H9 (cell line): ENCODE data around the gene LAMC2. TPM values are rescaled to one million over a fixed set of nuclear protein-coding genes. Genes with fewer than 3 reads are reported as not detected.

ENCODE experiments used
- DNase-seq: peaks from one replicate; pipeline ENCODE4 v3.0.0-alpha.2; 2017
- H2AFZ ChIP-seq: one replicate; pipeline ENCODE4 v1.6.1; 2013; ENCODE audit warnings: mild to moderate bottlenecking, low read length, control low read depth, moderate library complexity
- H2AK5ac ChIP-seq: 2 replicates; pipeline ENCODE4 v1.6.1; 2013; ENCODE audit warnings: low read length, control low read depth, mixed read lengths; ENCODE audit not compliant: insufficient read length
- H2BK120ac ChIP-seq: one replicate; pipeline ENCODE4 v1.6.1; 2013; ENCODE audit warnings: low read depth, mild to moderate bottlenecking, low read length, control low read depth, inconsistent platforms; ENCODE audit not compliant: poor library complexity, severe bottlenecking
- H2BK12ac ChIP-seq: 2 replicates; pipeline ENCODE4 v1.6.1; 2013; ENCODE audit warnings: low read length, control low read depth, mixed read lengths, low read depth; ENCODE audit not compliant: insufficient read length
- H2BK15ac ChIP-seq: 2 replicates; pipeline ENCODE4 v1.6.1; 2013; ENCODE audit warnings: low read depth, low read length, control low read depth
- H2BK20ac ChIP-seq: one replicate; pipeline ENCODE4 v1.6.1; 2013; ENCODE audit warnings: low read depth, mild to moderate bottlenecking, low read length, control low read depth, inconsistent platforms; ENCODE audit not compliant: poor library complexity, severe bottlenecking
- H2BK5ac ChIP-seq: 2 replicates; pipeline ENCODE4 v1.6.1; 2013; ENCODE audit warnings: low read length, control low read depth, mixed read lengths; ENCODE audit not compliant: insufficient read length
- H3K14ac ChIP-seq: 2 replicates; pipeline ENCODE4 v1.6.1; 2013; ENCODE audit warnings: low read length, control low read depth; ENCODE audit not compliant: insufficient read depth
- H3K18ac ChIP-seq: 2 replicates; pipeline ENCODE4 v1.6.1; 2013; ENCODE audit warnings: low read depth, mild to moderate bottlenecking, mixed read lengths, low read length, control low read depth; ENCODE audit not compliant: insufficient read length
- H3K23ac ChIP-seq: 2 replicates; pipeline ENCODE4 v1.6.1; 2013; ENCODE audit warnings: low read length, control low read depth, mixed read lengths, low read depth; ENCODE audit not compliant: insufficient read length
- H3K23me2 ChIP-seq: 2 replicates; pipeline ENCODE4 v1.6.1; 2013; ENCODE audit warnings: low read depth, mild to moderate bottlenecking, mixed read lengths, low read length, control low read depth; ENCODE audit not compliant: insufficient read length, poor library complexity, severe bottlenecking
- H3K27ac ChIP-seq: 2 replicates; pipeline ENCODE4 v1.5.1; 2013; ENCODE audit warnings: low read length, control low read depth, mixed read lengths, low read depth; ENCODE audit not compliant: insufficient read length
- H3K27me3 ChIP-seq: 2 replicates; pipeline ENCODE4 v1.6.1; 2013; ENCODE audit warnings: low read length, control low read depth, inconsistent platforms; ENCODE audit not compliant: insufficient read depth
- H3K4ac ChIP-seq: 2 replicates; pipeline ENCODE4 v1.6.1; 2013; ENCODE audit warnings: low read depth, mild to moderate bottlenecking, control low read depth, inconsistent platforms, low read length, moderate library complexity
- H3K4me1 ChIP-seq: 2 replicates; pipeline ENCODE4 v1.6.1; 2013; ENCODE audit warnings: low read length, control low read depth, inconsistent platforms; ENCODE audit not compliant: insufficient read depth
- H3K4me2 ChIP-seq: 2 replicates; pipeline ENCODE4 v1.6.1; 2013; ENCODE audit warnings: low read length, control low read depth, mixed read lengths; ENCODE audit not compliant: insufficient read length, insufficient read depth
- H3K56ac ChIP-seq: 2 replicates; pipeline ENCODE4 v1.6.1; 2013; ENCODE audit warnings: low read depth, mild to moderate bottlenecking, mixed read lengths, low read length, control low read depth; ENCODE audit not compliant: insufficient read length
- H3K79me1 ChIP-seq: 2 replicates; pipeline ENCODE4 v1.6.1; 2013; ENCODE audit warnings: low read depth, mild to moderate bottlenecking, moderate library complexity, low read length, control low read depth, inconsistent platforms; ENCODE audit not compliant: insufficient read depth, poor library complexity, severe bottlenecking
- H3K79me2 ChIP-seq: 2 replicates; pipeline ENCODE4 v1.6.1; 2013; ENCODE audit warnings: low read length, control low read depth, inconsistent platforms; ENCODE audit not compliant: insufficient read depth
- H3K9ac ChIP-seq: 2 replicates; pipeline ENCODE4 v1.6.1; 2013; ENCODE audit warnings: low read length, control low read depth, mixed read lengths; ENCODE audit not compliant: insufficient read length; ENCODE audit errors: extremely low read depth
- H3K9me3 ChIP-seq: one replicate; pipeline ENCODE4 v1.6.1; 2013; ENCODE audit warnings: low read depth, low read length, inconsistent platforms; ENCODE audit not compliant: control insufficient read depth
- H3T11ph ChIP-seq: one replicate; pipeline ENCODE4 v1.6.1; 2013; ENCODE audit warnings: mild to moderate bottlenecking, low read length, control low read depth, inconsistent platforms
- H4K20me1 ChIP-seq: one replicate; pipeline ENCODE4 v1.6.1; 2013; ENCODE audit not compliant: control insufficient read depth, insufficient read length, insufficient read depth
- H4K5ac ChIP-seq: 2 replicates; pipeline ENCODE4 v1.6.1; 2013; ENCODE audit warnings: low read depth, mild to moderate bottlenecking, mixed read lengths, low read length, control low read depth; ENCODE audit not compliant: insufficient read length
- H4K8ac ChIP-seq: replicated peaks from 2 replicates; pipeline ENCODE4 v1.6.1; 2013; ENCODE audit warnings: low read length, control low read depth, mixed read lengths, low read depth; ENCODE audit not compliant: insufficient read length
- H4K91ac ChIP-seq: 2 replicates; pipeline ENCODE4 v1.6.1; 2013; ENCODE audit warnings: low read depth, mild to moderate bottlenecking, moderate library complexity, mixed read lengths, low read length, control low read depth; ENCODE audit not compliant: insufficient read length
- H3K27ac Mint-ChIP-seq, 3 experiments: 2 replicates in 2 of 3; 3 replicates in 1 of 3; pipeline ENCODE4 v1.8.0; 2020 to 2021; ENCODE audit warnings: mixed read lengths in 3 of 3, mild to moderate bottlenecking in 1 of 3, moderate library complexity in 1 of 3
- H3K27me3 Mint-ChIP-seq: 2 replicates; pipeline ENCODE4 v1.8.0; 2021; ENCODE audit warnings: low read depth, mild to moderate bottlenecking, moderate library complexity, mixed read lengths
- H3K36me3 Mint-ChIP-seq, 3 experiments: 2 replicates in 2 of 3; 3 replicates in 1 of 3; pipeline ENCODE4 v1.8.0; 2020 to 2021; ENCODE audit warnings: low read depth in 3 of 3, mixed read lengths in 3 of 3; ENCODE audit not compliant: insufficient read depth in 1 of 3
- H3K4me1 Mint-ChIP-seq, 2 experiments: 2 replicates each; pipeline ENCODE4 v1.8.0; 2020; ENCODE audit warnings: mixed read lengths in 2 of 2
- H3K4me3 Mint-ChIP-seq, 2 experiments: 2 replicates in 1 of 2; 3 replicates in 1 of 2; pipeline ENCODE4 v1.8.0; 2020 to 2021; ENCODE audit warnings: mild to moderate bottlenecking in 2 of 2, mixed read lengths in 2 of 2, moderate library complexity in 1 of 2
- H3K9me3 Mint-ChIP-seq, 2 experiments: 2 replicates in 1 of 2; 3 replicates in 1 of 2; pipeline ENCODE4 v1.8.0; 2020; ENCODE audit warnings: mild to moderate bottlenecking in 2 of 2, mixed read lengths in 2 of 2, moderate library complexity in 1 of 2
- WGBS: extraction: QIAGEN DNeasy Blood & Tissue Kit; methylation state at CpG from one replicate; pipeline ENCODE4 v1.1.7; 2013; ENCODE audit warnings: missing lambda C conversion rate, low lambda C conversion rate, mixed read lengths; ENCODE audit not compliant: insufficient read length; ENCODE audit errors: extremely low coverage; 5-methylcytosine and 5-hydroxymethylcytosine counted together
- total RNA-seq: library from RNA; stranded (reverse); gene quantifications from 2 replicates; pipeline ENCODE4 v1.2.1, GENCODE V29; 2021
- TF ChIP-seq, protein P1 (sequence below): fragments of 200-600 bp; sonication (generic); conservative IDR thresholded peaks from 3 replicates; pipeline ENCODE4 v1.8.0; 2021; ENCODE audit warnings: antibody characterized with exemption, mild to moderate bottlenecking

The LAMC2 gene
- total RNA-seq, 1 experiment from 2014 or later, result 7.4 TPM

DNA sequence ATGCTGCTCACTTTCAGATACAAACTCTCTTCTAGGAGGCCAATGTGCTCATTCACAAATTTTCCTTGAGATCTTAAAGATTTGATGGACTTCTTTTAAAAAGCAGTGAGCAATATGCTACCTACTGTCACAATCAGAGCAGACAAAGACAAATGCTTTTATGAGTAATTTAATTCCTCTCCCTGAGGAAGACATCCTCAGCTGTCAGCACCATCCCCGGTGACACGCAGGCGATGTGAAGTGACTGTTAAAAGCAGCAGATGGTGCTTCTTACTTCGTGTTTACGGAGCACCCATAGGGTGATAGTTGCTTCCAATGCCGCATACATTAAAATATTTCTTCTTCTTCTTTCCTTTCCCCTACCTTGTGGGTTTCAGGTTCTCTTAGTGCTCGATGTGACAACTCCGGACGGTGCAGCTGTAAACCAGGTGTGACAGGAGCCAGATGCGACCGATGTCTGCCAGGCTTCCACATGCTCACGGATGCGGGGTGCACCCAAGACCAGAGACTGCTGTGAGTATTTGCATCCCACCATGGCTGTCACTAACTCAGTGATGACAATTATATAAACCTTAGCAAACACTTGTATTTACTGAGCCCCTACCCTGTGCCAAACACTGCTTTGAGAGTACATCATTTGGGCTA lies 29.1 kb downstream of the LAMC2 start:
- no peak overlapping the region for H3K4me3 Mint-ChIP-seq
- H3K27me3 Mint-ChIP-seq, result no peaks in the 10 kb centered on the region
- H3K27ac Mint-ChIP-seq, result no peak overlapping the region; a peak in 1 of 7 replicates
- no peaks in the 10 kb centered on the region for H3K9me3 Mint-ChIP-seq
- Histone ChIP-seq H2AK5ac (no peak overlapping the region), H3K23me2 (no peaks in the 10 kb centered on the region), H3K23ac (no peak overlapping the region), H3K4ac (no peak overlapping the region), H3K14ac (no peak overlapping the region), H3K79me2 (no peaks in the 10 kb centered on the region), H4K8ac (no peak overlapping the region), H3K4me1 (peaks cover 4% of the 10 kb centered on the region; the same call in 1 of the 2 replicates), H3K56ac (no peak overlapping the region), H3K4me2 (no peak overlapping the region), H2BK20ac (no peak overlapping the region), H2BK5ac (no peak overlapping the region), H3K9ac (no peak overlapping the region), H4K91ac (no peak overlapping the region), H2BK12ac (no peak overlapping the region), H3T11ph (no peak overlapping the region), H4K5ac (no peak overlapping the region), H3K79me1 (no peaks in the 10 kb centered on the region), H3K27ac (no peak overlapping the region), H3K9me3 (no peaks in the 10 kb centered on the region), H4K20me1 (no peaks in the 10 kb centered on the region), H3K18ac (no peak overlapping the region), H2AFZ (no peak overlapping the region), H2BK15ac (no peak overlapping the region), H3K27me3 (no peaks in the 10 kb centered on the region), H2BK120ac (no peak overlapping the region)
- TF ChIP-seq, protein P1, sequence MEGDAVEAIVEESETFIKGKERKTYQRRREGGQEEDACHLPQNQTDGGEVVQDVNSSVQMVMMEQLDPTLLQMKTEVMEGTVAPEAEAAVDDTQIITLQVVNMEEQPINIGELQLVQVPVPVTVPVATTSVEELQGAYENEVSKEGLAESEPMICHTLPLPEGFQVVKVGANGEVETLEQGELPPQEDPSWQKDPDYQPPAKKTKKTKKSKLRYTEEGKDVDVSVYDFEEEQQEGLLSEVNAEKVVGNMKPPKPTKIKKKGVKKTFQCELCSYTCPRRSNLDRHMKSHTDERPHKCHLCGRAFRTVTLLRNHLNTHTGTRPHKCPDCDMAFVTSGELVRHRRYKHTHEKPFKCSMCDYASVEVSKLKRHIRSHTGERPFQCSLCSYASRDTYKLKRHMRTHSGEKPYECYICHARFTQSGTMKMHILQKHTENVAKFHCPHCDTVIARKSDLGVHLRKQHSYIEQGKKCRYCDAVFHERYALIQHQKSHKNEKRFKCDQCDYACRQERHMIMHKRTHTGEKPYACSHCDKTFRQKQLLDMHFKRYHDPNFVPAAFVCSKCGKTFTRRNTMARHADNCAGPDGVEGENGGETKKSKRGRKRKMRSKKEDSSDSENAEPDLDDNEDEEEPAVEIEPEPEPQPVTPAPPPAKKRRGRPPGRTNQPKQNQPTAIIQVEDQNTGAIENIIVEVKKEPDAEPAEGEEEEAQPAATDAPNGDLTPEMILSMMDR, result no peak
- peaks cover 29 to 30% of the 10 kb centered on the region in 2 experiments for H3K4me1 Mint-ChIP-seq
- no peaks in the 10 kb centered on the region for H3K36me3 Mint-ChIP-seq
- WGBS, result no CpG with 5 or more reads among the region's 13 CpGs
- DNase-seq, result no peak
